ENCODE data around the gene TMPRSS13.

Gene TMPRSS13

DNA sequence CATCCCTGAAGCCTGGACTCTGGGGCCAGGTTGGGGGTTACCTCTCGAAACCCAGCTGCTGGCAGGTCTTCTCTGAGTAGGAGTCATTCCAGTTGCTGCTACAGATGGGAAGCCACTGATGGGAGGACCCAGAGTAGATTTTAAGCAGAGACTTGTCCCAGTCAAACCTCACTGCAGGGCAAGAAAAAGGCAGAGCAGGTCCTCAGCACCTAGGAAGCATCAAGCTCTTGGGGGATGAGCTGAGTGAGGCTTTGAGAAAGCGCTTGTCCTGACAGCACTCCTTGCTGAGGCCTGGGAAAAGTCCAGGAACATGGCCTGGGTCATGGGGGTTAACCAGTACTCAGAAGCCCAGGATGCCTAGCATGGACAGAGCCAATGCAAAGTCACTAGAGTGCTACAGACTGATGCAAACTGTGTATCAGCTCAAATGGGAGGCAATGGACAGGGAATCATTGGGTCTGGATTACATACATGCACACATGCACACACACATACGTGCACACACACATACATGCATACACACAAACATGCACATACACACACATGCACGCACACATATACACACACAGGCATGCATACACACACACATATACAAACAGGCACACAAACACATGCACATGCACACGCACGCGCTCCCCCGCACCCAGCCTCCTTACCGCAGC lies 15.3 kb downstream of the TMPRSS13 start:
- ATAC-seq = no peak
- TF ChIP-seq ZNF8 (CRISPR knock-in tag; IDR thresholded peaks at IDR 0.05) (no peak), ISL1 (CRISPR knock-in tag; IDR thresholded peaks at IDR 0.05) (no peak), SNAI2 (CRISPR knock-in tag; IDR thresholded peaks at IDR 0.05) (no peak), ZNF70 (CRISPR knock-in tag; IDR thresholded peaks at IDR 0.05) (no peak), ESRRG (CRISPR knock-in tag; IDR thresholded peaks at IDR 0.05) (no peak), TCF4 (CRISPR knock-in tag; IDR thresholded peaks at IDR 0.05; ENCODE audit: borderline replicate concordance) (no peak), ARNTL (CRISPR knock-in tag; IDR thresholded peaks at IDR 0.05; ENCODE audit: borderline replicate concordance, low read depth) (no peak), RARB (CRISPR knock-in tag; IDR thresholded peaks at IDR 0.05) (no peak), CSDC2 (CRISPR knock-in tag; IDR thresholded peaks at IDR 0.05) (no peak), ZFP30 (CRISPR knock-in tag; IDR thresholded peaks at IDR 0.05) (no peak)
- TF ChIP-seq, protein P1, sequence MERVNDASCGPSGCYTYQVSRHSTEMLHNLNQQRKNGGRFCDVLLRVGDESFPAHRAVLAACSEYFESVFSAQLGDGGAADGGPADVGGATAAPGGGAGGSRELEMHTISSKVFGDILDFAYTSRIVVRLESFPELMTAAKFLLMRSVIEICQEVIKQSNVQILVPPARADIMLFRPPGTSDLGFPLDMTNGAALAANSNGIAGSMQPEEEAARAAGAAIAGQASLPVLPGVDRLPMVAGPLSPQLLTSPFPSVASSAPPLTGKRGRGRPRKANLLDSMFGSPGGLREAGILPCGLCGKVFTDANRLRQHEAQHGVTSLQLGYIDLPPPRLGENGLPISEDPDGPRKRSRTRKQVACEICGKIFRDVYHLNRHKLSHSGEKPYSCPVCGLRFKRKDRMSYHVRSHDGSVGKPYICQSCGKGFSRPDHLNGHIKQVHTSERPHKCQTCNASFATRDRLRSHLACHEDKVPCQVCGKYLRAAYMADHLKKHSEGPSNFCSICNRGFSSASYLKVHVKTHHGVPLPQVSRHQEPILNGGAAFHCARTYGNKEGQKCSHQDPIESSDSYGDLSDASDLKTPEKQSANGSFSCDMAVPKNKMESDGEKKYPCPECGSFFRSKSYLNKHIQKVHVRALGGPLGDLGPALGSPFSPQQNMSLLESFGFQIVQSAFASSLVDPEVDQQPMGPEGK (CRISPR knock-in tag; IDR thresholded peaks at IDR 0.05; ENCODE audit: borderline replicate concordance) = no peak
- TF ChIP-seq, protein P2, sequence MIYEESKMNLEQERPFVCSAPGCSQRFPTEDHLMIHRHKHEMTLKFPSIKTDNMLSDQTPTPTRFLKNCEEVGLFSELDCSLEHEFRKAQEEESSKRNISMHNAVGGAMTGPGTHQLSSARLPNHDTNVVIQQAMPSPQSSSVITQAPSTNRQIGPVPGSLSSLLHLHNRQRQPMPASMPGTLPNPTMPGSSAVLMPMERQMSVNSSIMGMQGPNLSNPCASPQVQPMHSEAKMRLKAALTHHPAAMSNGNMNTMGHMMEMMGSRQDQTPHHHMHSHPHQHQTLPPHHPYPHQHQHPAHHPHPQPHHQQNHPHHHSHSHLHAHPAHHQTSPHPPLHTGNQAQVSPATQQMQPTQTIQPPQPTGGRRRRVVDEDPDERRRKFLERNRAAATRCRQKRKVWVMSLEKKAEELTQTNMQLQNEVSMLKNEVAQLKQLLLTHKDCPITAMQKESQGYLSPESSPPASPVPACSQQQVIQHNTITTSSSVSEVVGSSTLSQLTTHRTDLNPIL (CRISPR knock-in tag; IDR thresholded peaks at IDR 0.05; ENCODE audit: low read depth) = no peak
- TF ChIP-seq, protein P3, sequence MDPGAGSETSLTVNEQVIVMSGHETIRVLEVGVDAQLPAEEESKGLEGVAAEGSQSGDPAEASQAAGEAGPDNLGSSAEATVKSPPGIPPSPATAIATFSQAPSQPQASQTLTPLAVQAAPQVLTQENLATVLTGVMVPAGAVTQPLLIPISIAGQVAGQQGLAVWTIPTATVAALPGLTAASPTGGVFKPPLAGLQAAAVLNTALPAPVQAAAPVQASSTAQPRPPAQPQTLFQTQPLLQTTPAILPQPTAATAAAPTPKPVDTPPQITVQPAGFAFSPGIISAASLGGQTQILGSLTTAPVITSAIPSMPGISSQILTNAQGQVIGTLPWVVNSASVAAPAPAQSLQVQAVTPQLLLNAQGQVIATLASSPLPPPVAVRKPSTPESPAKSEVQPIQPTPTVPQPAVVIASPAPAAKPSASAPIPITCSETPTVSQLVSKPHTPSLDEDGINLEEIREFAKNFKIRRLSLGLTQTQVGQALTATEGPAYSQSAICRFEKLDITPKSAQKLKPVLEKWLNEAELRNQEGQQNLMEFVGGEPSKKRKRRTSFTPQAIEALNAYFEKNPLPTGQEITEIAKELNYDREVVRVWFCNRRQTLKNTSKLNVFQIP (CRISPR knock-in tag; IDR thresholded peaks at IDR 0.05; ENCODE audit: borderline replicate concordance, low read depth) = no peak

DNA sequence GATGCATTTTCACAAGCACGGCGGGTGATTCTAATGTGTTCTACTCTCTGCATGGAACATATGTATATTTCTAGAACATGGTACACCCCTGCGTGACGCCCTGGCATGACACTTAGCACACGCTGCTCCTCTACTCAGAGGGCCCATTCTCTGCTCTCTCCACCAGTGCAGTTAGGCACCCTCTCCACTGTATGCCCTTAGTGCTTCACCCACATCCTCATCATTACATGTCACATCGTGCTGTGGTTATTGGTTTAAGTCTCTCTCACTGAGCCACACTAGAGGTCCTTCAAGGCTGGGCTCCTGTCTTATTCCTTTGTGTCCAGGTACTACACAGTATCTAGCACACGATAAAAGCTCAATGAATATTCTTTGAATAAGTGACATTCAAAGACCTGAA lies 16.7 kb downstream of the TMPRSS13 start:
- no peak for ATAC-seq
- no peak for TF ChIP-seq SNAI2 (CRISPR knock-in tag; IDR thresholded peaks at IDR 0.05)
- TF ChIP-seq, protein P4, sequence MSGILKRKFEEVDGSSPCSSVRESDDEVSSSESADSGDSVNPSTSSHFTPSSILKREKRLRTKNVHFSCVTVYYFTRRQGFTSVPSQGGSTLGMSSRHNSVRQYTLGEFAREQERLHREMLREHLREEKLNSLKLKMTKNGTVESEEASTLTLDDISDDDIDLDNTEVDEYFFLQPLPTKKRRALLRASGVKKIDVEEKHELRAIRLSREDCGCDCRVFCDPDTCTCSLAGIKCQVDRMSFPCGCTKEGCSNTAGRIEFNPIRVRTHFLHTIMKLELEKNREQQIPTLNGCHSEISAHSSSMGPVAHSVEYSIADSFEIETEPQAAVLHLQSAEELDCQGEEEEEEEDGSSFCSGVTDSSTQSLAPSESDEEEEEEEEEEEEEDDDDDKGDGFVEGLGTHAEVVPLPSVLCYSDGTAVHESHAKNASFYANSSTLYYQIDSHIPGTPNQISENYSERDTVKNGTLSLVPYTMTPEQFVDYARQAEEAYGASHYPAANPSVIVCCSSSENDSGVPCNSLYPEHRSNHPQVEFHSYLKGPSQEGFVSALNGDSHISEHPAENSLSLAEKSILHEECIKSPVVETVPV (CRISPR knock-in tag; IDR thresholded peaks at IDR 0.05) = no peak
- TF ChIP-seq, protein P3 (CRISPR knock-in tag; IDR thresholded peaks at IDR 0.05; ENCODE audit: borderline replicate concordance, low read depth) = no peak
- no peak for TF ChIP-seq ZNF70 (CRISPR knock-in tag; IDR thresholded peaks at IDR 0.05)
- no peak for TF ChIP-seq ZNF8 (CRISPR knock-in tag; IDR thresholded peaks at IDR 0.05)
- TF ChIP-seq ZFP3 (CRISPR knock-in tag; IDR thresholded peaks at IDR 0.05) = no peak
- TF ChIP-seq ZNF565 (CRISPR knock-in tag; conservative IDR thresholded peaks at IDR 0.05; ENCODE audit: low read depth) = no peak
- no peak for TF ChIP-seq ESRRG (CRISPR knock-in tag; IDR thresholded peaks at IDR 0.05)
- TF ChIP-seq RARB (CRISPR knock-in tag; IDR thresholded peaks at IDR 0.05) = no peak
- no peak for TF ChIP-seq BACH2 (CRISPR knock-in tag; IDR thresholded peaks at IDR 0.05; ENCODE audit: borderline replicate concordance)
- TF ChIP-seq ZFP30 (CRISPR knock-in tag; IDR thresholded peaks at IDR 0.05) = no peak
- TF ChIP-seq GLIS3 (CRISPR knock-in tag; IDR thresholded peaks at IDR 0.05) = no peak
- TF ChIP-seq ZC3H10 (CRISPR knock-in tag; IDR thresholded peaks at IDR 0.05) = no peak
- TF ChIP-seq CSDC2 (CRISPR knock-in tag; IDR thresholded peaks at IDR 0.05) = no peak

DNA sequence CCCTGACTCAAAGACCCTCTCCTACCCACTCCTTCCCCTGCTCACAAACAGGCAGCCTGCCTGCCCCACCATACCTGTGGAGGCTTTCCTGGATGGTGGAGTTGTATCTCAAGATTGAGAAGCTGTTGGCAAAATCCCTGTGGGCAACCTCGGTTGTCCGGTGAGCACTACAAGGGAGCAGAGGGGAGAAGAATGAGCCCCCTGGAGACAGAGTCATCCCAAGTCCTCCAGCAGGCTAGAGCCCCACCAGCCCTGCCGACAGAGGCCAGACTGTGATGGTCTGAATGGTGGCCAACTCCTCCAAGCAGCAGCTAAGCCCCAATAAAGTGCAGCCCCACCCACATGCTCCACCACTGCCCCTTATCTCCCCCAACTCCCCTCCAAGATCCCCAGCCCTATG lies 17.5 kb downstream of the TMPRSS13 start:
- no peak for ATAC-seq
- TF ChIP-seq ZNF8 (CRISPR knock-in tag; IDR thresholded peaks at IDR 0.05) = no peak
- no peak for TF ChIP-seq ZFP30 (CRISPR knock-in tag; IDR thresholded peaks at IDR 0.05)
- no peak for TF ChIP-seq GLIS3 (CRISPR knock-in tag; IDR thresholded peaks at IDR 0.05)

Data from SK-N-SH treated with all-trans-retinoic acid at 6 μM for 48 hours (cell line).